GM12892 (cell line): ENCODE data around the gene CPXM2.

Experiments
- POLR2A ChIP-seq: IDR thresholded peaks from 2 replicates; pipeline ENCODE4 v1.6.1; 2011; ENCODE audit warnings: low read depth, low read length, control low read depth
- POLR2AphosphoS5 ChIP-seq: IDR thresholded peaks from 2 replicates; pipeline ENCODE4 v1.6.1; 2011; ENCODE audit warnings: low read depth, low read length, control low read depth
- TAF1 ChIP-seq: IDR thresholded peaks from 2 replicates; pipeline ENCODE4 v1.6.1; 2011; ENCODE audit warnings: low read depth, mild to moderate bottlenecking, control low read depth, low read length, borderline replicate concordance

GRCh38 chr10:123870260-123870659 lies 21.3 kb downstream of the CPXM2 start:
- TF ChIP-seq POLR2A (no peak), POLR2AphosphoS5 (no peak), TAF1 (no peak)
